OCI-LY3 (cell line): Measurements from ENCODE around the gene TOR4A.

Source experiments
- H2AFZ ChIP-seq: fragments of 200-600, 300-600 bp; shearing (Covaris generic); 2 replicates; pipeline ENCODE4 v1.6.0; 2014; ENCODE audit warnings: antibody characterized with exemption, low read depth, low read length
- H3K27ac ChIP-seq: fragments of 200-600, 300-600 bp; sonication (generic); 2 replicates; pipeline ENCODE4 v1.5.1; 2014; ENCODE audit warnings: mild to moderate bottlenecking, low read length, moderate library complexity, mixed read lengths
- H3K27me3 ChIP-seq: fragments of 200-600, 300-600 bp; sonication (generic); 2 replicates; pipeline ENCODE4 v1.6.1; 2014; ENCODE audit warnings: low read depth, low read length, mixed read lengths
- H3K36me3 ChIP-seq: fragments of 200-600, 300-600 bp; sonication (generic); replicated peaks from 2 replicates; pipeline ENCODE3; 2014; ENCODE audit warnings: low read depth, low read length, mixed read lengths
- H3K4me1 ChIP-seq: fragments of 300-600, 200-600 bp; sonication (generic); 2 replicates; pipeline ENCODE4 v1.6.1; 2014; ENCODE audit warnings: low read length, mixed read lengths
- H3K4me2 ChIP-seq: fragments of 200-600, 300-600 bp; sonication (generic); 2 replicates; pipeline ENCODE4 v1.6.1; 2014; ENCODE audit warnings: low read length, mixed read lengths
- H3K4me3 ChIP-seq: fragments of 300-600, 200-600 bp; sonication (generic); 2 replicates; pipeline ENCODE4 v1.5.1; 2014; ENCODE audit warnings: antibody characterized with exemption, mild to moderate bottlenecking, low read length, moderate library complexity
- H3K79me2 ChIP-seq: fragments of 300-600, 200-600 bp; shearing (Covaris generic); 2 replicates; pipeline ENCODE4 v1.6.1; 2014; ENCODE audit warnings: mild to moderate bottlenecking, low read length, mixed read lengths
- H3K9ac ChIP-seq: fragments of 300-600, 200-600 bp; shearing (Covaris generic); 2 replicates; pipeline ENCODE4 v1.6.0; 2014; ENCODE audit warnings: mild to moderate bottlenecking, low read length, moderate library complexity
- H3K9me3 ChIP-seq: fragments of 200-600, 300-600 bp; shearing (Covaris generic); 2 replicates; pipeline ENCODE4 v1.6.1; 2014; ENCODE audit warnings: low read length, mixed read lengths; ENCODE audit not compliant: insufficient read depth
- H4K20me1 ChIP-seq: fragments of 200-600, 300-600 bp; sonication (generic); 2 replicates; pipeline ENCODE4 v1.6.1; 2016; ENCODE audit warnings: low read length, mixed read lengths; ENCODE audit not compliant: insufficient read depth
- CTCF ChIP-seq: fragments of 200-600, 300-600 bp; sonication (generic); IDR thresholded peaks from 2 replicates; pipeline ENCODE4 v1.5.1; 2014; ENCODE audit warnings: antibody characterized with exemption, low read length, low read depth
- EZH2phosphoT487 ChIP-seq: fragments of 200-600 bp; shearing (Covaris generic); IDR thresholded peaks from 2 replicates; pipeline ENCODE4 v1.6.1; 2018; ENCODE audit warnings: antibody characterized with exemption, mixed run types, low read depth

Gene TOR4A

GRCh38 chr9:137276473-137277328 is 825 bp upstream of the TOR4A start:
- TF ChIP-seq CTCF: no peak
- TF ChIP-seq EZH2phosphoT487: no peak
- H3K36me3 ChIP-seq: peaks cover 18% of the 10 kb centered on the region
- no peak overlapping the region for H2AFZ ChIP-seq
- no peaks in the 10 kb centered on the region for H3K79me2 ChIP-seq
- no peaks in the 10 kb centered on the region for H4K20me1 ChIP-seq
- peak overlapping the region; percentile 81 for H3K4me3 ChIP-seq
- H3K4me1 ChIP-seq: peaks cover 28% of the 10 kb centered on the region
- peak overlapping the region; percentile 79 for H3K4me2 ChIP-seq
- peak overlapping the region; percentile 58 for H3K27ac ChIP-seq
- H3K9me3 ChIP-seq: no peaks in the 10 kb centered on the region
- H3K27me3 ChIP-seq: no peaks in the 10 kb centered on the region
- peak overlapping the region; percentile 84 for H3K9ac ChIP-seq

GRCh38 chr9:137278061-137278701 is 655 bp downstream of the TOR4A start:
- H3K4me2 ChIP-seq: peak overlapping the region; percentile 79
- H3K36me3 ChIP-seq: peaks cover 15% of the 10 kb centered on the region
- TF ChIP-seq CTCF (no peak), EZH2phosphoT487 (no peak)
- no peak overlapping the region for H2AFZ ChIP-seq
- no peaks in the 10 kb centered on the region for H3K9me3 ChIP-seq
- peak overlapping the region; percentile 58 for H3K27ac ChIP-seq
- no peaks in the 10 kb centered on the region for H4K20me1 ChIP-seq
- peak overlapping the region; percentile 84 for H3K9ac ChIP-seq
- no peaks in the 10 kb centered on the region for H3K79me2 ChIP-seq
- peak overlapping the region; percentile 81 for H3K4me3 ChIP-seq
- no peaks in the 10 kb centered on the region for H3K27me3 ChIP-seq
- H3K4me1 ChIP-seq: peaks cover 28% of the 10 kb centered on the region

- H3K4me2 ChIP-seq: no peak overlapping the region
- H3K4me1 ChIP-seq: peaks cover 28% of the 10 kb centered on the region
- no peak for TF ChIP-seq CTCF
- no peak for TF ChIP-seq EZH2phosphoT487
- H3K79me2 ChIP-seq: no peaks in the 10 kb centered on the region
- no peak overlapping the region for H3K9ac ChIP-seq
- no peak overlapping the region for H2AFZ ChIP-seq
- no peaks in the 10 kb centered on the region for H3K27me3 ChIP-seq
- peak overlapping the region; percentile 81 for H3K4me3 ChIP-seq
- no peak overlapping the region for H3K27ac ChIP-seq
- H3K9me3 ChIP-seq: no peaks in the 10 kb centered on the region
- H4K20me1 ChIP-seq: no peaks in the 10 kb centered on the region
- peaks cover 15% of the 10 kb centered on the region for H3K36me3 ChIP-seq
These were observed 1.5 kb downstream of the TOR4A start for GRCh38 chr9:137278721-137279711.
